Esophagus (tissue), 2 donors: ENCODE results near the gene CFB. TPM values are rescaled to one million over a fixed set of nuclear protein-coding genes. Genes with fewer than 3 reads are reported as not detected.

ENCODE experiments used
- H3K27ac ChIP-seq, 2 donors: one replicate each; pipeline ENCODE4 v1.5.1; 2013; ENCODE audit warnings: low read depth in 2 of 2, mild to moderate bottlenecking in 2 of 2, inconsistent platforms in 1 of 2, low read length in 1 of 2, moderate library complexity in 1 of 2
- H3K27me3 ChIP-seq, 2 donors: one replicate each; pipeline ENCODE4 v1.6.1; 2013; ENCODE audit warnings: low read length in 2 of 2, control low read depth in 1 of 2, mild to moderate bottlenecking in 1 of 2; ENCODE audit not compliant: insufficient read depth in 2 of 2, control insufficient read depth in 1 of 2
- H3K36me3 ChIP-seq, 2 donors: one replicate each; pipeline ENCODE4 v1.6.1; 2013; ENCODE audit warnings: low read length in 1 of 2; ENCODE audit not compliant: control insufficient read depth in 2 of 2, insufficient read depth in 2 of 2
- H3K4me1 ChIP-seq, 2 donors: one replicate each; pipeline ENCODE4 v1.6.1; 2013; ENCODE audit warnings: low read length in 1 of 2; ENCODE audit not compliant: control insufficient read depth in 2 of 2, insufficient read depth in 2 of 2
- H3K4me3 ChIP-seq, 2 donors: one replicate each; pipeline ENCODE4 v1.5.1; 2013; ENCODE audit warnings: low read length in 2 of 2, mild to moderate bottlenecking in 2 of 2, low read depth in 1 of 2, moderate library complexity in 1 of 2
- H3K9me3 ChIP-seq, 2 donors: one replicate each; pipeline ENCODE4 v1.6.1; 2013; ENCODE audit warnings: mild to moderate bottlenecking in 2 of 2, low read depth in 1 of 2, low read length in 1 of 2, moderate library complexity in 1 of 2; ENCODE audit not compliant: control insufficient read depth in 2 of 2, insufficient read depth in 1 of 2
- WGBS, 2 donors: extraction: QIAGEN DNeasy Blood & Tissue Kit; methylation state at CpG; one replicate each; pipeline ENCODE4 v1.1.7; 2013; 5-methylcytosine and 5-hydroxymethylcytosine counted together
- polyA plus RNA-seq, 2 donors: library from polyadenylated mRNA; stranded (reverse); fragments of 200-250 nt; gene quantifications; one replicate each; pipeline ENCODE4 v1.2.3, GENCODE V29; 2013
- donor health status: healthy with polysubstance abuse.
- donor health status: Bipolar disorder and iron deficiency.

Gene CFB
- polyA plus RNA-seq, 2 donors: 15.9 to 19.6 TPM

GRCh38 chr6:31946370-31946885, 533 bp downstream of the CFB start:
- Histone ChIP-seq H3K27me3 (no peaks in the 10 kb centered on the region), H3K36me3 (peaks cover 0 to 3% of the 10 kb centered on the region in 2 donors), H3K4me3 (no peak overlapping the region), H3K4me1 (peaks cover 0 to 20% of the 10 kb centered on the region in 2 donors), H3K27ac (peak overlapping the region; percentile 84 to 94), H3K9me3 (no peaks in the 10 kb centered on the region)
- WGBS, 2 donors: 54 to 57% methylated on average over 11 of the region's 11 CpGs

GRCh38 chr6:31947070-31947675, 1.3 kb downstream of the CFB start:
- H3K4me1 ChIP-seq: peaks cover 0 to 20% of the 10 kb centered on the region in 2 donors
- peaks cover 0 to 9% of the 10 kb centered on the region in 2 donors for H3K36me3 ChIP-seq
- H3K9me3 ChIP-seq: no peaks in the 10 kb centered on the region
- 89 to 90% methylated on average over 24 of the region's 24 CpGs for WGBS, 2 donors
- no peak overlapping the region for H3K4me3 ChIP-seq
- no peak overlapping the region for H3K27ac ChIP-seq
- no peaks in the 10 kb centered on the region for H3K27me3 ChIP-seq

GRCh38 chr6:31947864-31948263, 2.0 kb downstream of the CFB start:
- Histone ChIP-seq H3K27ac (no peak overlapping the region), H3K4me1 (peaks cover 0 to 20% of the 10 kb centered on the region in 2 donors), H3K9me3 (no peaks in the 10 kb centered on the region), H3K36me3 (peaks cover under 1 to 10% of the 10 kb centered on the region in 2 donors), H3K4me3 (no peak overlapping the region), H3K27me3 (no peaks in the 10 kb centered on the region)
- WGBS, 2 donors: 89 to 93% methylated on average over 4 of the region's 4 CpGs

GRCh38 chr6:31948306-31948705, 2.4 kb downstream of the CFB start:
- 78 to 88% methylated on average over 5 of the region's 5 CpGs for WGBS, 2 donors
- Histone ChIP-seq H3K36me3 (peaks cover 5 to 12% of the 10 kb centered on the region in 2 donors), H3K27ac (no peak overlapping the region), H3K4me3 (no peak overlapping the region), H3K9me3 (no peaks in the 10 kb centered on the region), H3K4me1 (peaks cover 0 to 20% of the 10 kb centered on the region in 2 donors), H3K27me3 (no peaks in the 10 kb centered on the region)

- H3K4me3 ChIP-seq: no peak overlapping the region
- H3K9me3 ChIP-seq: no peaks in the 10 kb centered on the region
- peaks cover 0 to 20% of the 10 kb centered on the region in 2 donors for H3K4me1 ChIP-seq
- peaks cover 10 to 15% of the 10 kb centered on the region in 2 donors for H3K36me3 ChIP-seq
- no peak overlapping the region for H3K27ac ChIP-seq
- no peaks in the 10 kb centered on the region for H3K27me3 ChIP-seq
- 69 to 77% methylated on average over 6 of the region's 6 CpGs for WGBS, 2 donors
Measured at GRCh38 chr6:31948753-31949413, 3.0 kb downstream of the CFB start.

GRCh38 chr6:31949926-31950548, 4.1 kb downstream of the CFB start:
- 86 to 90% methylated on average over 7 of the region's 7 CpGs for WGBS, 2 donors
- Histone ChIP-seq H3K27me3 (no peaks in the 10 kb centered on the region), H3K9me3 (no peaks in the 10 kb centered on the region), H3K4me1 (peaks cover 0 to 14% of the 10 kb centered on the region in 2 donors), H3K4me3 (no peak overlapping the region), H3K36me3 (peaks cover 18 to 22% of the 10 kb centered on the region in 2 donors), H3K27ac (no peak overlapping the region)

- WGBS, 2 donors: 49% methylated on average over 5 of the region's 5 CpGs
- H3K4me1 ChIP-seq: no peaks in the 10 kb centered on the region
- peak overlapping the region in 1 of 2 donors; percentile 14 for H3K27ac ChIP-seq
- H3K9me3 ChIP-seq: no peaks in the 10 kb centered on the region
- no peak overlapping the region for H3K4me3 ChIP-seq
- H3K27me3 ChIP-seq: no peaks in the 10 kb centered on the region
- peaks cover 25 to 30% of the 10 kb centered on the region in 2 donors for H3K36me3 ChIP-seq
Measured at GRCh38 chr6:31952140-31952805, 6.4 kb downstream of the CFB start.

- Histone ChIP-seq H3K36me3 (peaks cover 25 to 30% of the 10 kb centered on the region in 2 donors), H3K9me3 (no peaks in the 10 kb centered on the region), H3K4me1 (no peaks in the 10 kb centered on the region), H3K27ac (no peak overlapping the region), H3K4me3 (no peak overlapping the region), H3K27me3 (no peaks in the 10 kb centered on the region)
- 62 to 70% methylated on average over 5 of the region's 5 CpGs for WGBS, 2 donors
Measured at GRCh38 chr6:31952890-31953289, 7.0 kb downstream of the CFB start.

GRCh38 chr6:31954511-31954910, 8.6 kb downstream of the CFB start:
- WGBS, 2 donors: 96 to 97% methylated on average over 28 of the region's 28 CpGs
- Histone ChIP-seq H3K27me3 (no peaks in the 10 kb centered on the region), H3K9me3 (no peaks in the 10 kb centered on the region), H3K4me3 (no peak overlapping the region), H3K27ac (no peak overlapping the region), H3K4me1 (peaks cover 0 to 6% of the 10 kb centered on the region in 2 donors), H3K36me3 (peaks cover 25 to 30% of the 10 kb centered on the region in 2 donors)
